HG02623 (cell line): ENCODE measurements around the gene DLGAP1.

Source experiments
- ATAC-seq: cut with Tn5 transposase; IDR thresholded peaks from one replicate; pipeline ENCODE4 v1.9.1; 2021; ENCODE audit warnings: moderate library complexity; ENCODE audit not compliant: unreplicated experiment

DLGAP1 gene

GRCh38 chr18:3874125-3874524 lies 581.0 kb downstream of the DLGAP1 start:
- no peak for ATAC-seq

- no peak for ATAC-seq
Measured at GRCh38 chr18:3873698-3874097, 581.4 kb downstream of the DLGAP1 start.

- ATAC-seq = no peak
Measured at GRCh38 chr18:3873211-3873610, 581.9 kb downstream of the DLGAP1 start.

- no peak for ATAC-seq
Measured at GRCh38 chr18:3872641-3873040, 582.5 kb downstream of the DLGAP1 start.

- ATAC-seq = no peak
Measured at GRCh38 chr18:3871687-3872086, 583.4 kb downstream of the DLGAP1 start.

GRCh38 chr18:3870914-3871313 lies 584.2 kb downstream of the DLGAP1 start:
- ATAC-seq = no peak

GRCh38 chr18:3869848-3870247 lies 585.3 kb downstream of the DLGAP1 start:
- no peak for ATAC-seq

GRCh38 chr18:3867864-3868311 lies 587.2 kb downstream of the DLGAP1 start:
- ATAC-seq = no peak

GRCh38 chr18:3867236-3867635 lies 587.9 kb downstream of the DLGAP1 start:
- ATAC-seq = no peak

- no peak for ATAC-seq
Measured at GRCh38 chr18:3864669-3865298, 590.3 kb downstream of the DLGAP1 start.

GRCh38 chr18:3863593-3863992 lies 591.5 kb downstream of the DLGAP1 start:
- no peak for ATAC-seq

GRCh38 chr18:3863006-3863405 lies 592.1 kb downstream of the DLGAP1 start:
- ATAC-seq = no peak

GRCh38 chr18:3861495-3861894 lies 593.6 kb downstream of the DLGAP1 start:
- ATAC-seq = no peak

GRCh38 chr18:3857544-3857943 lies 597.6 kb downstream of the DLGAP1 start:
- no peak for ATAC-seq

- no peak for ATAC-seq
Measured at GRCh38 chr18:3855966-3856365, 599.1 kb downstream of the DLGAP1 start.

- no peak for ATAC-seq
Measured at GRCh38 chr18:3852321-3852720, 602.8 kb downstream of the DLGAP1 start.

- ATAC-seq = no peak
Measured at GRCh38 chr18:3851159-3851558, 603.9 kb downstream of the DLGAP1 start.

GRCh38 chr18:3848316-3848715 lies 606.8 kb downstream of the DLGAP1 start:
- ATAC-seq = no peak

- ATAC-seq = no peak
Measured at GRCh38 chr18:3845161-3845560, 609.9 kb downstream of the DLGAP1 start.

- no peak for ATAC-seq
Measured at GRCh38 chr18:3842844-3843243, 612.3 kb downstream of the DLGAP1 start.

- ATAC-seq = no peak
Measured at GRCh38 chr18:3840766-3841165, 614.3 kb downstream of the DLGAP1 start.

GRCh38 chr18:3839581-3839981 lies 615.5 kb downstream of the DLGAP1 start:
- ATAC-seq = no peak
